ENCODE data around the gene MYOF. TPM values are rescaled to one million over a fixed set of nuclear protein-coding genes. Genes with fewer than 3 reads are reported as not detected.

MYOF gene
- total and polyA plus RNA-seq, 10 of the 15 experiments (the other 5 are each of a cell fraction or from before 2014, with no cell fraction given), result 0.02 to 0.59 (median 0.17) TPM

DNA sequence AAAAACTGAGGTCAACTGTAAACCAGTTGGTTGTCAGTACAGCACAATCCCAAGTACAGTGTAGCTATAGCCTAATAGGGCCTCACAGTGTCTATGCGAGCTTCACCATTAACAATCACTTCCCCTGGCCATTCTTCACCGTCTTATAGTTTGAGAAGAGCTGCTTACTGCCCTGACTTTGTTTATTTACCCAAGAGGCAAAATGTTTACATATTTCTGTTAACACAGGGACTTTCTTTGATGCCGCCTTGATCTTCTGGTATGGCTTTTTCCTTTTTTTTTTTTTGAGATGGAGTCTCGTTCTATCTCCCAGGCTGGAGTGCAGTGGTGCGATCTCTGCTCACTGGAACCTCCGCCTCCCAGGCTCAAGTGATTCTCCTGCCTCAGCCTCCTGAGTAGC lies 3.3 kb downstream of the MYOF start (continued):
- no peak for TF ChIP-seq CBX3 (IDR thresholded peaks at IDR 0.05; ENCODE audit: borderline replicate concordance, low read depth)
- TF ChIP-seq, protein P1, sequence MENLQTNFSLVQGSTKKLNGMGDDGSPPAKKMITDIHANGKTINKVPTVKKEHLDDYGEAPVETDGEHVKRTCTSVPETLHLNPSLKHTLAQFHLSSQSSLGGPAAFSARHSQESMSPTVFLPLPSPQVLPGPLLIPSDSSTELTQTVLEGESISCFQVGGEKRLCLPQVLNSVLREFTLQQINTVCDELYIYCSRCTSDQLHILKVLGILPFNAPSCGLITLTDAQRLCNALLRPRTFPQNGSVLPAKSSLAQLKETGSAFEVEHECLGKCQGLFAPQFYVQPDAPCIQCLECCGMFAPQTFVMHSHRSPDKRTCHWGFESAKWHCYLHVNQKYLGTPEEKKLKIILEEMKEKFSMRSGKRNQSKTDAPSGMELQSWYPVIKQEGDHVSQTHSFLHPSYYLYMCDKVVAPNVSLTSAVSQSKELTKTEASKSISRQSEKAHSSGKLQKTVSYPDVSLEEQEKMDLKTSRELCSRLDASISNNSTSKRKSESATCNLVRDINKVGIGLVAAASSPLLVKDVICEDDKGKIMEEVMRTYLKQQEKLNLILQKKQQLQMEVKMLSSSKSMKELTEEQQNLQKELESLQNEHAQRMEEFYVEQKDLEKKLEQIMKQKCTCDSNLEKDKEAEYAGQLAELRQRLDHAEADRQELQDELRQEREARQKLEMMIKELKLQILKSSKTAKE (IDR thresholded peaks at IDR 0.05; ENCODE audit: low read depth, poor library complexity, severe bottlenecking), result no peak

DNA sequence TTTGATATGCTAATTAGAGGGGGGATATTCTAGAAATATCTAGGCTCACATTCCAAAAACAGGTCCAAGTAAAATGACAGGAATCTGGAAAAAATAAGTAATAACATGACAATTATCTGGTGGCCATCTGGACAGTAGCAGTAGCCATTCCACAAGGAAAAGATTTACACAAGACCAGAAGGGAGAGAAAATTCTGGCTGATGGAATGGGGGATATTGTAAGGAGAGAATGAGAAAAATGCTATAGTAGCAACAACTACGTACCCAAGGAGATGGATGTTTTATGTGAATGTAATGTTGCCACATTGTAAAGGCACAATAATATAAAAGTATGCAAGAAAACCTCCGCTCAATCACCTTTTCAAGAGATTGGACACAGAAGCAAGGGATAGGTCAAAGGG lies 5.4 kb downstream of the MYOF start:
- ChIA-PET POLR2A (interaction anchor here (0.6 to 0.7 kb wide), 2 partner anchors 468 to 1817 kb away, joined by 3 to 5 read pairs; no protein-coding TSS in a partner anchor), SMC1A (ENCODE audit: uncharacterized antibody, unreplicated experiment) (interaction anchor here (2.2 kb wide), 1 partner anchor 101 kb away, joined by 9 read pairs; no protein-coding TSS in a partner anchor), CTCF (interaction anchor here (3.2 kb wide), 1 partner anchor 100 kb away, joined by 16 read pairs; no protein-coding TSS in a partner anchor), RAD21 (ENCODE audit: unreplicated experiment) (interaction anchor here (0.6 to 2.0 kb wide), 3 partner anchors 101 to 156 kb away, joined by 3 to 7 read pairs (median 6); no protein-coding TSS in a partner anchor)
- H4K20me1 ChIP-seq (ENCODE audit: control insufficient read depth, insufficient read depth), result no peaks in the 10 kb centered on the region
- WGBS (ENCODE audit: insufficient coverage, insufficient replicate concordance, low lambda C conversion rate, missing lambda C conversion rate), result 54% methylated on average over 2 of the region's 2 CpGs
- TF ChIP-seq EP300 (IDR thresholded peaks at IDR 0.05; ENCODE audit: borderline replicate concordance in 1 of 2, control insufficient read depth in 1 of 2, low read depth in 2 of 2, low read length in 2 of 2), result no peak
- TF ChIP-seq SMC3 (IDR thresholded peaks at IDR 0.05; ENCODE audit: borderline replicate concordance, low read length), result no peak
- no peak for TF ChIP-seq GATAD2B (conservative IDR thresholded peaks at IDR 0.05; ENCODE audit: low read depth)
- TF ChIP-seq EED (IDR thresholded peaks at IDR 0.05; ENCODE audit: low read depth), result no peak
- TF ChIP-seq, protein P2, sequence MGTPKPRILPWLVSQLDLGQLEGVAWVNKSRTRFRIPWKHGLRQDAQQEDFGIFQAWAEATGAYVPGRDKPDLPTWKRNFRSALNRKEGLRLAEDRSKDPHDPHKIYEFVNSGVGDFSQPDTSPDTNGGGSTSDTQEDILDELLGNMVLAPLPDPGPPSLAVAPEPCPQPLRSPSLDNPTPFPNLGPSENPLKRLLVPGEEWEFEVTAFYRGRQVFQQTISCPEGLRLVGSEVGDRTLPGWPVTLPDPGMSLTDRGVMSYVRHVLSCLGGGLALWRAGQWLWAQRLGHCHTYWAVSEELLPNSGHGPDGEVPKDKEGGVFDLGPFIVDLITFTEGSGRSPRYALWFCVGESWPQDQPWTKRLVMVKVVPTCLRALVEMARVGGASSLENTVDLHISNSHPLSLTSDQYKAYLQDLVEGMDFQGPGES (IDR thresholded peaks at IDR 0.05), result no peak
- no peak for TF ChIP-seq ZZZ3 (IDR thresholded peaks at IDR 0.05; ENCODE audit: control insufficient read depth, insufficient read length, low read depth)
- no peak overlapping the region for H3K4me3 ChIP-seq
- no peaks in the 10 kb centered on the region for H3K79me2 ChIP-seq (ENCODE audit: control insufficient read depth, insufficient read depth, low read length)
- in situ Hi-C loops (cut with MboI), result no loop called here
- DNase-seq (ENCODE audit: low read depth, low spot score) (no peak), ATAC-seq (no peak), FAIRE-seq (no peak)
- H3K4me1 ChIP-seq (ENCODE audit: control insufficient read depth, insufficient read depth, low read length), result no peaks in the 10 kb centered on the region
- no peaks in the 10 kb centered on the region for H3K9me3 ChIP-seq (replicated peaks; ENCODE audit: control insufficient read depth, insufficient read depth, low read length)
- intact Hi-C loops (cut with micrococcal nuclease; ENCODE audit: unreplicated experiment), result no loop called here
- H3K27me3 ChIP-seq (replicated peaks in 1 of 2; ENCODE audit: control insufficient read depth in 2 of 2, insufficient read depth in 2 of 2, low read length in 1 of 2), result peaks cover 0 to 5% of the 10 kb centered on the region in 2 experiments
- no peak overlapping the region for H3K9ac ChIP-seq (ENCODE audit: control insufficient read depth, insufficient read depth, low read length)
- H3K36me3 ChIP-seq (ENCODE audit: control insufficient read depth in 2 of 2, insufficient read depth in 2 of 2, low read length in 1 of 2), result no peaks in the 10 kb centered on the region
- no peak overlapping the region for H3K4me2 ChIP-seq (ENCODE audit: control insufficient read depth, insufficient read depth)
- H2AFZ ChIP-seq (ENCODE audit: control insufficient read depth, low read depth, low read length), result no peak overlapping the region
- no TSS peak for BruUV-seq (replicated peaks)
- no peak overlapping the region for H3K27ac ChIP-seq (ENCODE audit: control insufficient read depth, insufficient read depth)

Measured in GM12878 (cell line).